ENCODE data around the gene DMD.
"Not testable (repeated sequence)": the region's sequence is repeated elsewhere in the genome, so short reads cannot be mapped to it uniquely, and the experiment has no call there.

DMD gene

GRCh38 chrX:32571579-32571978, 639.8 kb downstream of the DMD start:
- H3K4me1 ChIP-seq (ENCODE audit: control insufficient read depth, insufficient read depth, low read length, poor library complexity, severe bottlenecking): no peaks in the 10 kb centered on the region
- H3K9me3 ChIP-seq (ENCODE audit: control insufficient read depth, low read length): no peaks in the 10 kb centered on the region
- no peaks in the 10 kb centered on the region for H3K27me3 ChIP-seq (replicated peaks; ENCODE audit: control insufficient read depth, insufficient read depth, low read length, poor library complexity, severe bottlenecking)
- no peak overlapping the region for H3K4me3 ChIP-seq (ENCODE audit: insufficient read depth, low read depth, low read length, poor library complexity, severe bottlenecking)
- no peak for DNase-seq
- no peak overlapping the region for H3K27ac ChIP-seq (ENCODE audit: insufficient read depth, low read length, poor library complexity, severe bottlenecking)
- H3K36me3 ChIP-seq (ENCODE audit: control insufficient read depth, insufficient read depth, low read length): no peaks in the 10 kb centered on the region

- Histone ChIP-seq H3K36me3 (ENCODE audit: control insufficient read depth, insufficient read depth, low read length) (no peaks in the 10 kb centered on the region), H3K4me1 (ENCODE audit: control insufficient read depth, insufficient read depth, low read length, poor library complexity, severe bottlenecking) (no peaks in the 10 kb centered on the region), H3K27me3 (replicated peaks; ENCODE audit: control insufficient read depth, insufficient read depth, low read length, poor library complexity, severe bottlenecking) (no peaks in the 10 kb centered on the region), H3K27ac (ENCODE audit: insufficient read depth, low read length, poor library complexity, severe bottlenecking) (no peak overlapping the region), H3K4me3 (ENCODE audit: insufficient read depth, low read depth, low read length, poor library complexity, severe bottlenecking) (no peak overlapping the region), H3K9me3 (ENCODE audit: control insufficient read depth, low read length) (no peaks in the 10 kb centered on the region)
- no peak for DNase-seq
Observed at GRCh38 chrX:32562261-32562660, 649.1 kb downstream of the DMD start.

GRCh38 chrX:32545101-32545500, 666.2 kb downstream of the DMD start:
- Histone ChIP-seq H3K9me3 (ENCODE audit: control insufficient read depth, low read length) (no peaks in the 10 kb centered on the region), H3K4me3 (ENCODE audit: insufficient read depth, low read depth, low read length, poor library complexity, severe bottlenecking) (no peak overlapping the region), H3K4me1 (ENCODE audit: control insufficient read depth, insufficient read depth, low read length, poor library complexity, severe bottlenecking) (no peaks in the 10 kb centered on the region), H3K27ac (ENCODE audit: insufficient read depth, low read length, poor library complexity, severe bottlenecking) (no peak overlapping the region), H3K27me3 (replicated peaks; ENCODE audit: control insufficient read depth, insufficient read depth, low read length, poor library complexity, severe bottlenecking) (no peaks in the 10 kb centered on the region), H3K36me3 (ENCODE audit: control insufficient read depth, insufficient read depth, low read length) (no peaks in the 10 kb centered on the region)
- DNase-seq: no peak

- DNase-seq: no peak
- no peaks in the 10 kb centered on the region for H3K27me3 ChIP-seq (replicated peaks; ENCODE audit: control insufficient read depth, insufficient read depth, low read length, poor library complexity, severe bottlenecking)
- H3K4me3 ChIP-seq (ENCODE audit: insufficient read depth, low read depth, low read length, poor library complexity, severe bottlenecking): no peak overlapping the region
- no peaks in the 10 kb centered on the region for H3K9me3 ChIP-seq (ENCODE audit: control insufficient read depth, low read length)
- no peaks in the 10 kb centered on the region for H3K4me1 ChIP-seq (ENCODE audit: control insufficient read depth, insufficient read depth, low read length, poor library complexity, severe bottlenecking)
- no peaks in the 10 kb centered on the region for H3K36me3 ChIP-seq (ENCODE audit: control insufficient read depth, insufficient read depth, low read length)
- H3K27ac ChIP-seq (ENCODE audit: insufficient read depth, low read length, poor library complexity, severe bottlenecking): no peak overlapping the region
Observed at GRCh38 chrX:32538554-32538953, 672.8 kb downstream of the DMD start.

- H3K27ac ChIP-seq (ENCODE audit: insufficient read depth, low read length, poor library complexity, severe bottlenecking): no peak overlapping the region
- no peaks in the 10 kb centered on the region for H3K27me3 ChIP-seq (replicated peaks; ENCODE audit: control insufficient read depth, insufficient read depth, low read length, poor library complexity, severe bottlenecking)
- no peaks in the 10 kb centered on the region for H3K4me1 ChIP-seq (ENCODE audit: control insufficient read depth, insufficient read depth, low read length, poor library complexity, severe bottlenecking)
- no peak for DNase-seq
- H3K36me3 ChIP-seq (ENCODE audit: control insufficient read depth, insufficient read depth, low read length): no peaks in the 10 kb centered on the region
- no peak overlapping the region for H3K4me3 ChIP-seq (ENCODE audit: insufficient read depth, low read depth, low read length, poor library complexity, severe bottlenecking)
- no peaks in the 10 kb centered on the region for H3K9me3 ChIP-seq (ENCODE audit: control insufficient read depth, low read length)
Observed at GRCh38 chrX:32533848-32534247, 677.5 kb downstream of the DMD start.

- Histone ChIP-seq H3K27ac (ENCODE audit: insufficient read depth, low read length, poor library complexity, severe bottlenecking) (no peak overlapping the region), H3K36me3 (ENCODE audit: control insufficient read depth, insufficient read depth, low read length) (no peaks in the 10 kb centered on the region), H3K27me3 (replicated peaks; ENCODE audit: control insufficient read depth, insufficient read depth, low read length, poor library complexity, severe bottlenecking) (no peaks in the 10 kb centered on the region), H3K4me3 (ENCODE audit: insufficient read depth, low read depth, low read length, poor library complexity, severe bottlenecking) (no peak overlapping the region), H3K4me1 (ENCODE audit: control insufficient read depth, insufficient read depth, low read length, poor library complexity, severe bottlenecking) (no peaks in the 10 kb centered on the region), H3K9me3 (ENCODE audit: control insufficient read depth, low read length) (no peaks in the 10 kb centered on the region)
- DNase-seq: no peak
Observed at GRCh38 chrX:32532262-32532661, 679.1 kb downstream of the DMD start.

- H3K27ac ChIP-seq (ENCODE audit: insufficient read depth, low read length, poor library complexity, severe bottlenecking): no peak overlapping the region
- DNase-seq: no peak
- H3K27me3 ChIP-seq (replicated peaks; ENCODE audit: control insufficient read depth, insufficient read depth, low read length, poor library complexity, severe bottlenecking): no peaks in the 10 kb centered on the region
- no peaks in the 10 kb centered on the region for H3K9me3 ChIP-seq (ENCODE audit: control insufficient read depth, low read length)
- no peaks in the 10 kb centered on the region for H3K36me3 ChIP-seq (ENCODE audit: control insufficient read depth, insufficient read depth, low read length)
- no peaks in the 10 kb centered on the region for H3K4me1 ChIP-seq (ENCODE audit: control insufficient read depth, insufficient read depth, low read length, poor library complexity, severe bottlenecking)
- no peak overlapping the region for H3K4me3 ChIP-seq (ENCODE audit: insufficient read depth, low read depth, low read length, poor library complexity, severe bottlenecking)
Observed at GRCh38 chrX:32530802-32531403, 680.4 kb downstream of the DMD start.

- not testable (repeated sequence) for H3K27ac ChIP-seq (ENCODE audit: insufficient read depth, low read length, poor library complexity, severe bottlenecking); H3K9me3 ChIP-seq (ENCODE audit: control insufficient read depth, low read length); DNase-seq; H3K4me1 ChIP-seq (ENCODE audit: control insufficient read depth, insufficient read depth, low read length, poor library complexity, severe bottlenecking); H3K4me3 ChIP-seq (ENCODE audit: insufficient read depth, low read depth, low read length, poor library complexity, severe bottlenecking); H3K27me3 ChIP-seq (replicated peaks; ENCODE audit: control insufficient read depth, insufficient read depth, low read length, poor library complexity, severe bottlenecking); H3K36me3 ChIP-seq (ENCODE audit: control insufficient read depth, insufficient read depth, low read length)
Observed at GRCh38 chrX:32528451-32528850, 682.9 kb downstream of the DMD start.

GRCh38 chrX:32525234-32525633, 686.1 kb downstream of the DMD start:
- Histone ChIP-seq H3K27me3 (replicated peaks; ENCODE audit: control insufficient read depth, insufficient read depth, low read length, poor library complexity, severe bottlenecking) (no peaks in the 10 kb centered on the region), H3K4me3 (ENCODE audit: insufficient read depth, low read depth, low read length, poor library complexity, severe bottlenecking) (no peak overlapping the region), H3K27ac (ENCODE audit: insufficient read depth, low read length, poor library complexity, severe bottlenecking) (no peak overlapping the region), H3K9me3 (ENCODE audit: control insufficient read depth, low read length) (no peaks in the 10 kb centered on the region), H3K4me1 (ENCODE audit: control insufficient read depth, insufficient read depth, low read length, poor library complexity, severe bottlenecking) (no peaks in the 10 kb centered on the region), H3K36me3 (ENCODE audit: control insufficient read depth, insufficient read depth, low read length) (no peaks in the 10 kb centered on the region)
- DNase-seq: no peak

- no peaks in the 10 kb centered on the region for H3K9me3 ChIP-seq (ENCODE audit: control insufficient read depth, low read length)
- H3K4me1 ChIP-seq (ENCODE audit: control insufficient read depth, insufficient read depth, low read length, poor library complexity, severe bottlenecking): no peaks in the 10 kb centered on the region
- no peaks in the 10 kb centered on the region for H3K27me3 ChIP-seq (replicated peaks; ENCODE audit: control insufficient read depth, insufficient read depth, low read length, poor library complexity, severe bottlenecking)
- H3K27ac ChIP-seq (ENCODE audit: insufficient read depth, low read length, poor library complexity, severe bottlenecking): no peak overlapping the region
- no peaks in the 10 kb centered on the region for H3K36me3 ChIP-seq (ENCODE audit: control insufficient read depth, insufficient read depth, low read length)
- DNase-seq: no peak
- H3K4me3 ChIP-seq (ENCODE audit: insufficient read depth, low read depth, low read length, poor library complexity, severe bottlenecking): no peak overlapping the region
Observed at GRCh38 chrX:32524385-32524784, 687.0 kb downstream of the DMD start.
